Osteocyte (in vitro differentiated cells): ENCODE data around the gene MISP. TPM values are rescaled to one million over a fixed set of nuclear protein-coding genes. Genes with fewer than 3 reads are reported as not detected.

Experiments
- DNase-seq: peaks from one replicate; pipeline ENCODE4 v3.0.0; 2021; ENCODE audit warnings: mixed read lengths; ENCODE audit not compliant: unreplicated experiment; ENCODE audit errors: extremely low spot score
- H3K27ac Mint-ChIP-seq: one replicate; pipeline ENCODE4 v1.8.0; 2021; ENCODE audit warnings: mild to moderate bottlenecking, mixed read lengths; ENCODE audit not compliant: unreplicated experiment
- H3K27me3 Mint-ChIP-seq: one replicate; pipeline ENCODE4 v1.8.0; 2021; ENCODE audit warnings: mixed read lengths; ENCODE audit not compliant: unreplicated experiment
- H3K36me3 Mint-ChIP-seq: one replicate; pipeline ENCODE4 v1.8.0; 2021; ENCODE audit warnings: mixed read lengths; ENCODE audit not compliant: unreplicated experiment
- H3K4me1 Mint-ChIP-seq: one replicate; pipeline ENCODE4 v1.8.0; 2021; ENCODE audit warnings: mixed read lengths; ENCODE audit not compliant: unreplicated experiment
- H3K4me3 Mint-ChIP-seq: one replicate; pipeline ENCODE4 v1.8.0; 2021; ENCODE audit warnings: mild to moderate bottlenecking, moderate library complexity, mixed read lengths; ENCODE audit not compliant: unreplicated experiment
- H3K9me3 Mint-ChIP-seq: one replicate; pipeline ENCODE4 v1.8.0; 2021; ENCODE audit warnings: mixed read lengths; ENCODE audit not compliant: unreplicated experiment
- CTCF ChIP-seq: fragments of 200-600 bp; sonication (generic); IDR thresholded peaks from 2 replicates; pipeline ENCODE4 v1.5.0; 2021; ENCODE audit warnings: antibody characterized with exemption, mild to moderate bottlenecking, moderate library complexity
- total RNA-seq: library from RNA; stranded (reverse); gene quantifications from 2 replicates; pipeline ENCODE4 v1.2.1, GENCODE V29; 2021

MISP gene
- total RNA-seq, 1 donor from 2014 or later: 1.3 TPM

- H3K4me3 Mint-ChIP-seq: peak overlapping the region; percentile 87
- H3K36me3 Mint-ChIP-seq: peaks cover 15% of the 10 kb centered on the region
- peak; percentile 2 for TF ChIP-seq CTCF
- H3K4me1 Mint-ChIP-seq: peaks cover 39% of the 10 kb centered on the region
- no peaks in the 10 kb centered on the region for H3K9me3 Mint-ChIP-seq
- peak; percentile 96 for DNase-seq
- peak overlapping the region; percentile 82 for H3K27ac Mint-ChIP-seq
- H3K27me3 Mint-ChIP-seq: no peaks in the 10 kb centered on the region
Observed at GRCh38 chr19:797528-798414, 46.9 kb downstream of the MISP start.

GRCh38 chr19:798415-799075 lies 47.6 kb downstream of the MISP start:
- DNase-seq: no peak
- H3K27ac Mint-ChIP-seq: peak overlapping the region; percentile 82
- H3K27me3 Mint-ChIP-seq: no peaks in the 10 kb centered on the region
- peak overlapping the region; percentile 87 for H3K4me3 Mint-ChIP-seq
- H3K9me3 Mint-ChIP-seq: no peaks in the 10 kb centered on the region
- H3K36me3 Mint-ChIP-seq: peaks cover 18% of the 10 kb centered on the region
- H3K4me1 Mint-ChIP-seq: peaks cover 47% of the 10 kb centered on the region
- no peak for TF ChIP-seq CTCF

DNA sequence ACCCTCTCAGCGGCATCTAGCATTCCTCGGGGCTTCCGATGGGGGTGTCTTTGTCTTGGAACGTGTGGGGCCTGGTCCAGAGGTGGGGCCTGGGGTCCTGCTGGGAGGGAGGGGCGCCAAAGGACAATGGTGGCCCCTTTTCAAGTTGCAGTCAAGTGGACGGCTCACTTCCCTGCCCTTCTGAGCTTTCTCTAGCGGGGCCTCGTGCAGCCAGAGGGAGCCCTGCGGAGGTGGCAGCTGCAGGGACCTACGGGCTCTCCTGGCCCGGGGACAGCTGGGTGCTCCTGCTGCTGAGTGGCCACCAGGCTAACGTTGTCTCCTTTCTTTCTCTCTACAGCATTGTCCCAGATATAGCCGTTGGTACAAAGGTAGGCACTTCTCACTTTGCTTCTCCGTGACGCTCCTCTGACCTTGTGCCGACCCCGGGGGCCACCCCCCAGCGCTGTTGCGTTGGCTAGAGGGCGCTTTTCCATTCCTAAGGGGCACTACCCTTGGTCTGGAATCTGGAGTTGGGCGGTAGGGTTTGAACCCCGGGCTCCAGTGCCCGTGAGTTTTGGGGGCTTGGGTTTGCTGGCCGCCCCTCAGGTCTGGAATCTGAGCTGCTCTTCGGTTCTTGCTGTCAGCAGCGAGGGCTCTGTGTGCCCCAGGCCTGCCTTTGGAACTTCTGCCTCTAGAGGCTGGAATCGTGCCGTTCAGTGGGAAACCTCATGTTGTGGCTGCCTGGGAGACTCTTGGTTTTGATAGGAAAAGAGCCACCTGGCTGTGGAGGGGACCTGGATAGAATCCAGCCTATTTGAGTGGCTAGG lies 48.4 kb downstream of the MISP start:
- peak overlapping the region; percentile 87 for H3K4me3 Mint-ChIP-seq
- H3K36me3 Mint-ChIP-seq: peaks cover 18% of the 10 kb centered on the region
- no peaks in the 10 kb centered on the region for H3K27me3 Mint-ChIP-seq
- peaks cover 48% of the 10 kb centered on the region for H3K4me1 Mint-ChIP-seq
- peak overlapping the region; percentile 80 for H3K27ac Mint-ChIP-seq
- H3K9me3 Mint-ChIP-seq: no peaks in the 10 kb centered on the region
- peak; percentile 37 for TF ChIP-seq CTCF
- no peak for DNase-seq

DNA sequence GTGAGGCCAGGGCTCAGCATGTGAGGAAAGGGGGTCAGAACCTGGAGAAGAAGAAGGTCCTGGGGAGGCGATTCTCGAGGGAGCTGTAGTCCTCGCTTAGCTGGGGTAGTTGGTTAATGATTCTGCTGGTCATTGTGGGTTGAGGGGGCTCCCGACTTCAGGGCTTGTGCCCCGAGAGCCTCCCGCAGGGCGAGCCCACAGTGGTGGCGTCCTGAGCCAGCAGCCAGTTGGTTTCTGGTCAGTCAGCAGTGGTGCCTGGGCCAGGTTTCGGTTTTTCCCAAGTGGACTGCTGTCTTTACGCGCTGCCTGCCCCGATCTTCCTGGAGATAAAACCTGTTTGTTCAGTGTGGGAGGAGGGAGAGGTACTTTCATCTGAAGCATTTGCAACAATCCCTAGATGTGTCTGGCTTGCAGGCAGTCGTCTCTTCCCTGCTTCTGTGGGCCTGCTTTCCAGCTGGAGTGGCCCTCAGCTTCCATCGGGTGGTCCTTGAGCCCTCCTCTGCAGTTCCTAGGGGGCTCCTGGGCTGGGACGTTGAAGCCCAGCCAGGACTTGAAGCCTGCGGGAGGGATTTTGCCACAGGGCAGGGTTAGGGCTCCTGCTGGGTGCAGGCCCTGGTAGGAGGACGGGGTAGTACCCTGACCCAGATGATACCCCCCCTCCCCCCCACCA lies 49.6 kb downstream of the MISP start:
- peak overlapping the region; percentile 87 for H3K4me3 Mint-ChIP-seq
- no peaks in the 10 kb centered on the region for H3K27me3 Mint-ChIP-seq
- no peak for DNase-seq
- peak overlapping the region; percentile 74 for H3K27ac Mint-ChIP-seq
- H3K36me3 Mint-ChIP-seq: peaks cover 20% of the 10 kb centered on the region
- H3K9me3 Mint-ChIP-seq: no peaks in the 10 kb centered on the region
- no peak for TF ChIP-seq CTCF
- H3K4me1 Mint-ChIP-seq: peaks cover 48% of the 10 kb centered on the region
